K562 (cell line): Measurements from ENCODE around the gene PSMC2.

Experiments
- GTF2F1 ChIP-seq: IDR thresholded peaks from 2 replicates; pipeline ENCODE4 v1.6.1; 2011; ENCODE audit warnings: low read depth, low read length, improper control_type of control experiment
- PHF8 ChIP-seq: fragments of 200-600 bp; sonication (generic); IDR thresholded peaks from 2 replicates; pipeline ENCODE4 v1.6.1; 2012; ENCODE audit warnings: mixed run types, mild to moderate bottlenecking, inconsistent platforms, low read length, moderate library complexity, borderline replicate concordance
- POLR2AphosphoS5 ChIP-seq: IDR thresholded peaks from 2 replicates; pipeline ENCODE4 v1.6.1; 2011; ENCODE audit warnings: mild to moderate bottlenecking, low read depth, low read length, moderate library complexity; ENCODE audit not compliant: control insufficient read depth, insufficient read depth
- RCOR1 ChIP-seq, 2 experiments: IDR thresholded peaks; 2 replicates each; pipeline ENCODE4 v1.6.1; 2012; ENCODE audit warnings: low read depth in 2 of 2, low read length in 2 of 2, borderline replicate concordance in 1 of 2, improper control_type of control experiment in 1 of 2
- RUNX1 ChIP-seq: sonication (generic); IDR thresholded peaks from 2 replicates; pipeline ENCODE4 v1.6.1; 2016; ENCODE audit warnings: antibody characterized with exemption, low read depth
- SIN3B ChIP-seq: fragments of 450-650 bp; IDR thresholded peaks from 2 replicates; pipeline ENCODE4 v1.6.1; 2017; ENCODE audit warnings: low read depth, mild to moderate bottlenecking, moderate library complexity
- USF1 ChIP-seq: sonication (generic); formaldehyde crosslinking; IDR thresholded peaks from 2 replicates; pipeline ENCODE4 v1.9.0; 2022; ENCODE audit warnings: mild to moderate bottlenecking, missing genetic modification reagents
- ZBTB43 ChIP-seq: sonication (generic); formaldehyde crosslinking; IDR thresholded peaks from 2 replicates; pipeline ENCODE4 v1.8.0; 2023; ENCODE audit warnings: mild to moderate bottlenecking, missing genetic modification reagents
- ZNF224 ChIP-seq: sonication (generic); formaldehyde crosslinking; IDR thresholded peaks from 2 replicates; pipeline ENCODE4 v1.8.0; 2022; ENCODE audit warnings: mild to moderate bottlenecking, missing genetic modification reagents
- ZNF445 ChIP-seq: fragments of 250-450 bp; sonication (Bioruptor Pico); IDR thresholded peaks from 2 replicates; pipeline ENCODE4 v1.4.0; 2020; ENCODE audit warnings: low read depth, mild to moderate bottlenecking, moderate library complexity
- TF ChIP-seq, protein P1 (sequence below): sonication (generic); formaldehyde crosslinking; IDR thresholded peaks from 2 replicates; pipeline ENCODE4 v1.8.1; 2023; ENCODE audit warnings: mild to moderate bottlenecking, missing genetic modification reagents

DNA sequence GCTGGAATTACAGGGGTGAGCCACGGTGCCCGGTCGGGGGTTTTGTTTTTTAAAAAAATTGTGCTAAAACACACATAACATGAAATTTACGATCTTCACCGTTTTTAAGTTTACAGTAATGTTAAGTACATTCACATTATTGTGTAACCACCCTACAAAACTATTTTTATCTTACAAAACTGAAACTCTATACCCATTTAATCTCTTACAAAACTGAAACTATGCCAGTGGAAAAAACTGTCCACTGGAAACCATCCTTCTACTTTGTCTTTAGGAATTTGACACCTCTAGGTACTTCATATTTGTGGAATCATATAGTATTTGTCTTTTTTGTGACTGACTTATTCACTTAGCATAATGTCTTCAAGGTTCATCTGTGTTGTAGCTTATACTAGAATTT, 1.0 kb upstream of the PSMC2 start:
- TF ChIP-seq RUNX1, result no peak
- no peak for TF ChIP-seq USF1 (CRISPR knock-in tag)
- no peak for TF ChIP-seq GTF2F1
- TF ChIP-seq ZNF445 (CRISPR knock-in tag), result no peak
- no peak for TF ChIP-seq RCOR1 (IDR thresholded peaks at IDR 0.05; ENCODE audit: borderline replicate concordance in 1 of 2, low read depth in 2 of 2, low read length in 2 of 2)
- no peak for TF ChIP-seq SIN3B
- TF ChIP-seq PHF8, result no peak
- TF ChIP-seq ZBTB43 (CRISPR knock-in tag), result no peak
- TF ChIP-seq POLR2AphosphoS5, result no peak
- no peak for TF ChIP-seq ZNF224
- TF ChIP-seq, protein P1, sequence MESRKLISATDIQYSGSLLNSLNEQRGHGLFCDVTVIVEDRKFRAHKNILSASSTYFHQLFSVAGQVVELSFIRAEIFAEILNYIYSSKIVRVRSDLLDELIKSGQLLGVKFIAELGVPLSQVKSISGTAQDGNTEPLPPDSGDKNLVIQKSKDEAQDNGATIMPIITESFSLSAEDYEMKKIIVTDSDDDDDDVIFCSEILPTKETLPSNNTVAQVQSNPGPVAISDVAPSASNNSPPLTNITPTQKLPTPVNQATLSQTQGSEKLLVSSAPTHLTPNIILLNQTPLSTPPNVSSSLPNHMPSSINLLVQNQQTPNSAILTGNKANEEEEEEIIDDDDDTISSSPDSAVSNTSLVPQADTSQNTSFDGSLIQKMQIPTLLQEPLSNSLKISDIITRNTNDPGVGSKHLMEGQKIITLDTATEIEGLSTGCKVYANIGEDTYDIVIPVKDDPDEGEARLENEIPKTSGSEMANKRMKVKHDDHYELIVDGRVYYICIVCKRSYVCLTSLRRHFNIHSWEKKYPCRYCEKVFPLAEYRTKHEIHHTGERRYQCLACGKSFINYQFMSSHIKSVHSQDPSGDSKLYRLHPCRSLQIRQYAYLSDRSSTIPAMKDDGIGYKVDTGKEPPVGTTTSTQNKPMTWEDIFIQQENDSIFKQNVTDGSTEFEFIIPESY (CRISPR knock-in tag), result no peak
